Inferior parietal cortex (tissue), 1 donor: ENCODE results near the gene ZNF544.
A peak's percentile ranks its signal among the peaks of the same experiment; 100 is the strongest.
"Not testable (repeated sequence)": the region's sequence is repeated elsewhere in the genome, so short reads cannot be mapped to it uniquely, and the experiment has no call there.

Experiments
- DNase-seq: peaks from one replicate; pipeline ENCODE4 v3.0.0-alpha.2; 2016; ENCODE audit errors: extremely low spot score

The ZNF544 gene

GRCh38 chr19:58305065-58305931 lies 76.6 kb downstream of the ZNF544 start, which contains the start of gene ERVK3-1:
Gene ERVK3-1 (plus strand): TSS chr19:58305377. CDS start chr19:58312169, 6,792 bp downstream.
- peak; percentile 97 for DNase-seq

- no peak for DNase-seq
These were observed 77.2 kb downstream of the ZNF544 start for GRCh38 chr19:58305932-58306323.

- DNase-seq = no peak
These were observed 79.0 kb downstream of the ZNF544 start for GRCh38 chr19:58307736-58308135.

GRCh38 chr19:58310685-58311084 lies 82.0 kb downstream of the ZNF544 start:
- DNase-seq = not testable (repeated sequence)

GRCh38 chr19:58311345-58311865 lies 82.7 kb downstream of the ZNF544 start:
- DNase-seq = peak; percentile 39
